ENCODE measurements around the gene PALLD. TPM values are rescaled to one million over a fixed set of nuclear protein-coding genes. Genes with fewer than 3 reads are reported as not detected.

PALLD gene
- total RNA-seq, 1 experiment from 2014 or later, result 18.3 TPM

- Histone ChIP-seq H3K4me2 (ENCODE audit: insufficient read depth, insufficient read length, low read length) (no peak overlapping the region), H3K14ac (ENCODE audit: insufficient read depth, low read length) (no peak overlapping the region), H2AFZ (ENCODE audit: low read length) (no peak overlapping the region), H2BK5ac (ENCODE audit: insufficient read length, low read length) (no peak overlapping the region), H2AK5ac (ENCODE audit: insufficient read length, low read length) (no peak overlapping the region), H3K27me3 (ENCODE audit: insufficient read depth, low read length) (no peaks in the 10 kb centered on the region), H3K79me2 (ENCODE audit: insufficient read depth, low read length) (no peaks in the 10 kb centered on the region), H3K23me2 (ENCODE audit: insufficient read length, low read depth, low read length, poor library complexity, severe bottlenecking) (no peaks in the 10 kb centered on the region), H3K56ac (ENCODE audit: insufficient read length, low read depth, low read length) (no peak overlapping the region), H3K4me1 (ENCODE audit: insufficient read depth, low read length) (no peaks in the 10 kb centered on the region), H4K20me1 (ENCODE audit: control insufficient read depth, insufficient read depth, insufficient read length) (no peaks in the 10 kb centered on the region), H2BK12ac (ENCODE audit: insufficient read length, low read depth, low read length) (no peak overlapping the region), H3K27ac (ENCODE audit: insufficient read length, low read depth, low read length) (no peak overlapping the region), H2BK120ac (ENCODE audit: low read depth, low read length, poor library complexity, severe bottlenecking) (no peak overlapping the region), H2BK20ac (ENCODE audit: low read depth, low read length, poor library complexity, severe bottlenecking) (no peak overlapping the region), H3K9ac (ENCODE audit: extremely low read depth, insufficient read length, low read length) (no peak overlapping the region), H3K18ac (ENCODE audit: insufficient read length, low read depth, low read length) (no peak overlapping the region), H3K4ac (ENCODE audit: low read depth, low read length) (no peak overlapping the region), H4K5ac (ENCODE audit: insufficient read length, low read depth, low read length) (no peak overlapping the region), H3K9me3 (ENCODE audit: control insufficient read depth, low read depth, low read length) (no peaks in the 10 kb centered on the region), H2BK15ac (ENCODE audit: low read depth, low read length) (no peak overlapping the region), H3K79me1 (ENCODE audit: insufficient read depth, low read depth, low read length, poor library complexity, severe bottlenecking) (no peaks in the 10 kb centered on the region), H4K91ac (ENCODE audit: insufficient read length, low read depth, low read length) (no peak overlapping the region), H3T11ph (ENCODE audit: low read length) (no peak overlapping the region), H4K8ac (replicated peaks; ENCODE audit: insufficient read length, low read depth, low read length) (no peak overlapping the region), H3K23ac (ENCODE audit: insufficient read length, low read depth, low read length) (no peak overlapping the region)
- Mint-ChIP-seq H3K4me3 (no peak overlapping the region), H3K36me3 (ENCODE audit: insufficient read depth in 1 of 3, low read depth in 3 of 3) (0 out of 7 replicates have a peak, but pooled peaks cover 0 to 3% (median 0%) of the 10 kb centered on the region in 3 experiments), H3K9me3 (no peaks in the 10 kb centered on the region; a peak in 1 of 5 replicates), H3K27me3 (ENCODE audit: low read depth) (peaks cover 2% of the 10 kb centered on the region; the same call in 1 of the 2 replicates), H3K4me1 (no peaks in the 10 kb centered on the region), H3K27ac (no peak overlapping the region)
- TF ChIP-seq CTCF (conservative IDR thresholded peaks at IDR 0.05), result no peak
- DNase-seq, result no peak
- WGBS (ENCODE audit: extremely low coverage, insufficient read length, low lambda C conversion rate), result no CpG with 5 or more reads among the region's 1 CpG
Measured at GRCh38 chr4:168769837-168770236, 273.0 kb downstream of the PALLD start.

Data from H9 (cell line).